A549 (cell line): Measurements from ENCODE around the gene LRRC17. TPM values are rescaled to one million over a fixed set of nuclear protein-coding genes. Genes with fewer than 3 reads are reported as not detected.

Experiments used
- ATAC-seq, 2 experiments: fragments of 200-7000 bp in 1 of 2; fragments of >200 bp in 1 of 2; cut with Nextera tagmentation in 1 of 2; cut with Tn5 transposase in 1 of 2; 3 replicates each; pipeline versions ENCODE4 v1.8.0 to v1.9.1; 2018 to 2020; ENCODE audit warnings: mild to moderate bottlenecking in 1 of 2, moderate library complexity in 1 of 2
- CTCF ChIA-PET: fragments of 300-600 bp; sonication (Branson Sonifier 250); formaldehyde crosslinking; extraction: SDS; loops from one replicate; lab custom pipeline; 2021; ENCODE audit warnings: antibody characterized with exemption, inconsistent platforms; lab: Yijun Ruan, JAX
- POLR2A ChIA-PET: fragments of 350-600 bp; formaldehyde crosslinking; extraction: SDS; loops from one replicate; lab custom pipeline; 2021; ENCODE audit warnings: antibody characterized with exemption, inconsistent platforms; lab: Yijun Ruan, JAX
- DNase-seq, 2 experiments: peaks; one replicate each; pipeline versions ENCODE4 v3.0.0 to v3.0.0-alpha.2; 2011 to 2016; ENCODE audit warnings: low read depth in 1 of 2, low spot score in 1 of 2
- FAIRE-seq: peaks from 2 replicates; lab custom pipeline; 2011; peaks lifted over from hg19 to GRCh38; lab: Jason Lieb, UNC
- H3K27ac ChIP-seq, 2 experiments: fragments of >200 bp; sonication (Bioruptor Twin); formaldehyde crosslinking; 3 replicates each; pipeline ENCODE4 v1.5.1; 2016 to 2017
- H3K4me1 ChIP-seq: fragments of >200 bp; sonication (Bioruptor Twin); formaldehyde crosslinking; 3 replicates; pipeline ENCODE4 v1.6.1; 2016
- H3K4me2 ChIP-seq: fragments of >200 bp; sonication (Bioruptor Twin); formaldehyde crosslinking; 3 replicates; pipeline ENCODE4 v1.6.1; 2016
- H3K4me3 ChIP-seq: fragments of >200 bp; sonication (Bioruptor Twin); formaldehyde crosslinking; 3 replicates; pipeline ENCODE4 v1.5.1; 2016
- H3K9me3 ChIP-seq: fragments of >200 bp; sonication (Bioruptor Twin); formaldehyde crosslinking; 3 replicates; pipeline ENCODE4 v1.6.1; 2016
- CBX2 ChIP-seq: fragments of 200-600 bp; sonication (generic); IDR thresholded peaks from 2 replicates; pipeline ENCODE4 v1.6.1; 2016; ENCODE audit warnings: low read depth, mild to moderate bottlenecking, borderline replicate concordance
- CBX8 ChIP-seq: fragments of 200-600 bp; sonication (generic); IDR thresholded peaks from 2 replicates; pipeline ENCODE4 v1.6.1; 2016
- CHD4 ChIP-seq: fragments of 200-600 bp; sonication (generic); IDR thresholded peaks from 2 replicates; pipeline ENCODE4 v1.6.1; 2016; ENCODE audit warnings: antibody characterized with exemption, mild to moderate bottlenecking, borderline replicate concordance
- EHMT2 ChIP-seq: fragments of 200-600 bp; sonication (generic); IDR thresholded peaks from 2 replicates; pipeline ENCODE4 v1.6.1; 2016; ENCODE audit warnings: antibody characterized with exemption, low read depth, mild to moderate bottlenecking, moderate library complexity
- EP300 ChIP-seq, 2 experiments: fragments of >200 bp; sonication (Bioruptor Twin); formaldehyde crosslinking; IDR thresholded peaks; 2 replicates in 1 of 2; 3 replicates in 1 of 2; pipeline ENCODE4 v1.6.1; 2016 to 2017
- FOSB ChIP-seq: fragments of 250-450 bp; sonication (Bioruptor Pico); IDR thresholded peaks from 2 replicates; pipeline ENCODE4 v1.5.0; 2020; ENCODE audit warnings: mild to moderate bottlenecking, moderate library complexity
- FOSL2 ChIP-seq, 2 experiments: fragments of 450-650 bp in 1 of 2; fragments of >200 bp in 1 of 2; sonication (Bioruptor Twin) in 1 of 2; formaldehyde crosslinking; IDR thresholded peaks; 2 replicates each; pipeline versions ENCODE4 v1.5.0 to v1.6.1; 2016 to 2020; ENCODE audit warnings: mild to moderate bottlenecking in 1 of 2, moderate library complexity in 1 of 2
- GATA3 ChIP-seq: IDR thresholded peaks from 2 replicates; pipeline ENCODE4 v1.6.1; 2012; ENCODE audit warnings: borderline replicate concordance
- HDAC2 ChIP-seq: fragments of 200-600 bp; sonication (generic); IDR thresholded peaks from 2 replicates; pipeline ENCODE4 v1.6.1; 2016
- HES2 ChIP-seq: fragments of >200 bp; sonication (Bioruptor Twin); formaldehyde crosslinking; IDR thresholded peaks from 2 replicates; pipeline ENCODE4 v1.6.1; 2016
- HEYL ChIP-seq: fragments of 250-450 bp; sonication (Bioruptor Pico); IDR thresholded peaks from 2 replicates; pipeline ENCODE4 v1.8.0; 2021; ENCODE audit warnings: mild to moderate bottlenecking, moderate library complexity
- HOXA7 ChIP-seq: fragments of 250-450 bp; sonication (Bioruptor Pico); IDR thresholded peaks from 2 replicates; pipeline ENCODE4 v1.5.0; 2020; ENCODE audit warnings: mild to moderate bottlenecking, moderate library complexity
- HOXB13 ChIP-seq: fragments of 250-450 bp; sonication (Bioruptor Pico); IDR thresholded peaks from 2 replicates; pipeline ENCODE4 v1.5.0; 2020; ENCODE audit warnings: low read depth, mild to moderate bottlenecking, moderate library complexity
- JUN ChIP-seq, 2 experiments: fragments of >200 bp; sonication (Bioruptor Twin); formaldehyde crosslinking; IDR thresholded peaks; 2 replicates in 1 of 2; 3 replicates in 1 of 2; pipeline ENCODE4 v1.6.1; 2016 to 2017
- JUNB ChIP-seq: fragments of >200 bp; sonication (Bioruptor Twin); formaldehyde crosslinking; IDR thresholded peaks from 2 replicates; pipeline ENCODE4 v1.6.1; 2016
- KDM5A ChIP-seq: fragments of 200-600 bp; sonication (generic); IDR thresholded peaks from 2 replicates; pipeline ENCODE4 v1.6.1; 2016; ENCODE audit warnings: antibody characterized with exemption, mild to moderate bottlenecking
- MAX ChIP-seq: IDR thresholded peaks from 2 replicates; pipeline ENCODE4 v1.6.1; 2012
- MYC ChIP-seq: IDR thresholded peaks from 2 replicates; pipeline ENCODE4 v1.6.1; 2012; ENCODE audit warnings: mild to moderate bottlenecking, inconsistent platforms, low read length, improper control_type of control experiment, borderline replicate concordance
- NPAS2 ChIP-seq: fragments of 250-450 bp; sonication (Bioruptor Pico); IDR thresholded peaks from 2 replicates; pipeline ENCODE4 v1.8.0; 2022; ENCODE audit warnings: mild to moderate bottlenecking, moderate library complexity, borderline replicate concordance
- NR3C1 ChIP-seq: fragments of >200 bp; sonication (Bioruptor Twin); formaldehyde crosslinking; IDR thresholded peaks from 3 replicates; pipeline ENCODE4 v1.6.1; 2017
- POLR2AphosphoS2 ChIP-seq: conservative IDR thresholded peaks from 2 replicates; pipeline ENCODE4 v1.6.1; 2012; ENCODE audit warnings: low read length, improper control_type of control experiment, inconsistent platforms
- RARB ChIP-seq: fragments of 250-450 bp; sonication (Bioruptor Pico); IDR thresholded peaks from 2 replicates; pipeline ENCODE4 v1.8.0; 2021; ENCODE audit warnings: mild to moderate bottlenecking, moderate library complexity
- RNF2 ChIP-seq: fragments of 200-600 bp; sonication (generic); IDR thresholded peaks from 2 replicates; pipeline ENCODE4 v1.6.1; 2016; ENCODE audit warnings: low read depth, mild to moderate bottlenecking, antibody characterized with exemption, moderate library complexity, borderline replicate concordance
- SMC3 ChIP-seq: fragments of >200 bp; sonication (Bioruptor Twin); formaldehyde crosslinking; IDR thresholded peaks from 3 replicates; pipeline ENCODE4 v1.6.1; 2018; ENCODE audit warnings: inconsistent platforms
- ZC3H11A ChIP-seq: fragments of 450-650 bp; IDR thresholded peaks from 2 replicates; pipeline ENCODE4 v1.6.1; 2014; ENCODE audit warnings: antibody characterized with exemption, mild to moderate bottlenecking
- ZFP36 ChIP-seq: fragments of 450-650 bp; IDR thresholded peaks from 2 replicates; pipeline ENCODE4 v1.6.1; 2014; ENCODE audit warnings: borderline replicate concordance; ENCODE audit not compliant: partially characterized antibody
- ZNF302 ChIP-seq: fragments of 250-450 bp; sonication (Bioruptor Pico); IDR thresholded peaks from 2 replicates; pipeline ENCODE4 v1.9.0; 2021; ENCODE audit warnings: inconsistent platforms, mild to moderate bottlenecking, moderate library complexity
- WGBS: methylation state at CpG from one replicate; pipeline ENCODE4 v1.1.6; 2017; ENCODE audit errors: missing lambda C conversion rate; 5-methylcytosine and 5-hydroxymethylcytosine counted together
- polyA plus RNA-seq, 4 experiments: library from polyadenylated mRNA; depleted of rRNA in 3 of 4; stranded (reverse); fragments of >200 nt; fragmentation: RNase III in 1 of 4; extraction: RNeasy Plus Mini Kit Qiagen cat#74134 plus additional on column Dnase treatment in 1 of 4; gene quantifications; 2 replicates in 3 of 4; 3 replicates in 1 of 4; pipeline ENCODE4 v1.2.3, GENCODE V29; 2011 to 2017
- TF ChIP-seq, protein P1 (sequence below): IDR thresholded peaks from 2 replicates; pipeline ENCODE4 v1.6.1; 2012; ENCODE audit warnings: low read depth, borderline replicate concordance
- TF ChIP-seq, protein P2 (sequence below): fragments of >200 bp; sonication (Bioruptor Twin); formaldehyde crosslinking; IDR thresholded peaks from 3 replicates; pipeline ENCODE4 v1.6.1; 2016
- TF ChIP-seq, protein P3 (sequence below): fragments of 450-650 bp; IDR thresholded peaks from 2 replicates; pipeline ENCODE4 v1.6.1; 2014; ENCODE audit warnings: antibody characterized with exemption

Gene LRRC17
- polyA plus RNA-seq, 2 of the 4 experiments (the other 2 are of a cell fraction) = 0.05 to 0.36 TPM

- TF ChIP-seq MAX (no peak), ZFP36 (no peak)
Observed at GRCh38 chr7:102992509-102992937, 79.7 kb downstream of the LRRC17 start (continued).

- ChIA-PET CTCF (interaction anchor here (0.7 kb wide), 1 partner anchor 69 kb away, joined by 3 read pairs; no protein-coding TSS in a partner anchor), POLR2A (no interaction called here)
- 0 out of 2 replicates have a peak, but pooled peaks have one; percentile 19 for TF ChIP-seq MAX
- TF ChIP-seq GATA3 = peak; percentile 72; the same call in 1 of the 2 replicates
- TF ChIP-seq HDAC2 = no peak
- no peak for TF ChIP-seq RNF2
- TF ChIP-seq NPAS2 (CRISPR knock-in tag) = no peak
- peak in 1 of 2 experiments; percentile 32; a peak in 1 of 5 replicates for TF ChIP-seq JUN (IDR thresholded peaks at IDR 0.05)
- TF ChIP-seq NR3C1 = no peak
- TF ChIP-seq FOSB = no peak
- TF ChIP-seq JUNB = peak; percentile 42
- TF ChIP-seq HES2 = no peak
- TF ChIP-seq FOSL2 (IDR thresholded peaks at IDR 0.05) = peak; percentile 33; the same call in 1 of the 2 replicates
- TF ChIP-seq FOSL2 (CRISPR knock-in tag; IDR thresholded peaks at IDR 0.05) = peak; percentile 87
- no peak for TF ChIP-seq POLR2AphosphoS2
- Histone ChIP-seq H3K4me1 (peaks cover 37% of the 10 kb centered on the region), H3K27ac (peak overlapping the region; percentile 78 to 88), H3K9me3 (0 out of 3 replicates have a peak, but pooled peaks cover 3% of the 10 kb centered on the region), H3K4me3 (no peak overlapping the region), H3K4me2 (peak overlapping the region; percentile 78)
- WGBS = 8% methylated on average over 2 of the region's 2 CpGs
- ATAC-seq (peak in 1 of 2 experiments; percentile 72; a peak in 3 of 6 replicates), DNase-seq (peak in 1 of 2 experiments; percentile 58), FAIRE-seq (peak; percentile 67)
Observed at GRCh38 chr7:102992938-102993717, 80.3 kb downstream of the LRRC17 start.

- H3K4me1 ChIP-seq = peaks cover 37% of the 10 kb centered on the region
- CTCF ChIA-PET = no interaction called here
- peak overlapping the region; percentile 78 to 88 for H3K27ac ChIP-seq
- peak overlapping the region; percentile 78 for H3K4me2 ChIP-seq
- ATAC-seq (no peak), FAIRE-seq (no peak), DNase-seq (no peak)
- H3K4me3 ChIP-seq = no peak overlapping the region
- WGBS = 38% methylated on average over 1 of the region's 1 CpG
- TF ChIP-seq RARB = no peak
- TF ChIP-seq, protein P1, sequence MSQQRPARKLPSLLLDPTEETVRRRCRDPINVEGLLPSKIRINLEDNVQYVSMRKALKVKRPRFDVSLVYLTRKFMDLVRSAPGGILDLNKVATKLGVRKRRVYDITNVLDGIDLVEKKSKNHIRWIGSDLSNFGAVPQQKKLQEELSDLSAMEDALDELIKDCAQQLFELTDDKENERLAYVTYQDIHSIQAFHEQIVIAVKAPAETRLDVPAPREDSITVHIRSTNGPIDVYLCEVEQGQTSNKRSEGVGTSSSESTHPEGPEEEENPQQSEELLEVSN = no peak
- TF ChIP-seq FOSB = no peak
- TF ChIP-seq CBX2 = no peak
- TF ChIP-seq CBX8 = no peak
- TF ChIP-seq HOXB13 (CRISPR knock-in tag) = no peak
- TF ChIP-seq, protein P2, sequence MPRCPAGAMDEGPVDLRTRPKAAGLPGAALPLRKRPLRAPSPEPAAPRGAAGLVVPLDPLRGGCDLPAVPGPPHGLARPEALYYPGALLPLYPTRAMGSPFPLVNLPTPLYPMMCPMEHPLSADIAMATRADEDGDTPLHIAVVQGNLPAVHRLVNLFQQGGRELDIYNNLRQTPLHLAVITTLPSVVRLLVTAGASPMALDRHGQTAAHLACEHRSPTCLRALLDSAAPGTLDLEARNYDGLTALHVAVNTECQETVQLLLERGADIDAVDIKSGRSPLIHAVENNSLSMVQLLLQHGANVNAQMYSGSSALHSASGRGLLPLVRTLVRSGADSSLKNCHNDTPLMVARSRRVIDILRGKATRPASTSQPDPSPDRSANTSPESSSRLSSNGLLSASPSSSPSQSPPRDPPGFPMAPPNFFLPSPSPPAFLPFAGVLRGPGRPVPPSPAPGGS = no peak
- TF ChIP-seq HOXA7 (CRISPR knock-in tag) = no peak
- TF ChIP-seq CHD4 = no peak
- no peak for TF ChIP-seq POLR2AphosphoS2
- TF ChIP-seq, protein P3, sequence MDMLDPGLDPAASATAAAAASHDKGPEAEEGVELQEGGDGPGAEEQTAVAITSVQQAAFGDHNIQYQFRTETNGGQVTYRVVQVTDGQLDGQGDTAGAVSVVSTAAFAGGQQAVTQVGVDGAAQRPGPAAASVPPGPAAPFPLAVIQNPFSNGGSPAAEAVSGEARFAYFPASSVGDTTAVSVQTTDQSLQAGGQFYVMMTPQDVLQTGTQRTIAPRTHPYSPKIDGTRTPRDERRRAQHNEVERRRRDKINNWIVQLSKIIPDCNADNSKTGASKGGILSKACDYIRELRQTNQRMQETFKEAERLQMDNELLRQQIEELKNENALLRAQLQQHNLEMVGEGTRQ = no peak
- no peak for TF ChIP-seq ZC3H11A
- no peak for TF ChIP-seq ZNF302 (CRISPR knock-in tag)
- no peak for TF ChIP-seq JUNB
- no peak for TF ChIP-seq EHMT2
- no peak for TF ChIP-seq MYC
- TF ChIP-seq KDM5A = no peak
- no peak for TF ChIP-seq EP300 (IDR thresholded peaks at IDR 0.05)
- no peak for TF ChIP-seq SMC3
- TF ChIP-seq HEYL (CRISPR knock-in tag) = no peak
- TF ChIP-seq, all 56 proteins: peak for 0
- 0 out of 3 replicates have a peak, but pooled peaks cover 3% of the 10 kb centered on the region for H3K9me3 ChIP-seq
- POLR2A ChIA-PET = no interaction called here
Observed at GRCh38 chr7:102993718-102994029, 80.9 kb downstream of the LRRC17 start.
